Endothelial cell of umbilical vein (primary cell): ENCODE measurements around the gene ARPC1B. TPM values are rescaled to one million over a fixed set of nuclear protein-coding genes. Genes with fewer than 3 reads are reported as not detected.
A peak's percentile ranks its signal among the peaks of the same experiment; 100 is the strongest.
"Not testable (repeated sequence)": the region's sequence is repeated elsewhere in the genome, so short reads cannot be mapped to it uniquely, and the experiment has no call there.

Experiments
- BruUV-seq: library from RNA; stranded (reverse); fragments of 400-500 nt; replicated peaks from 2 replicates; lab custom pipeline; 2021; lab: Mats Ljungman, UMichigan
- CTCF ChIA-PET: fragments of 300-600, 350-600 bp; sonication (Branson Sonifier 250); formaldehyde crosslinking; loops from one replicate; lab custom pipeline; 2021; ENCODE audit warnings: antibody characterized with exemption, inconsistent platforms; lab: Charles Lee
- POLR2A ChIA-PET: fragments of 300-600, 350-600 bp; sonication (Branson Sonifier 250); formaldehyde crosslinking; loops from one replicate; lab custom pipeline; 2021; ENCODE audit warnings: antibody characterized with exemption, inconsistent platforms; lab: Charles Lee
- DNase-seq: peaks from one replicate; pipeline ENCODE4 v3.0.0-alpha.2; 2011; ENCODE audit warnings: low read depth, low spot score
- FAIRE-seq: peaks from 2 replicates; lab custom pipeline; 2011; peaks lifted over from hg19 to GRCh38; lab: Jason Lieb, UNC
- H2AFZ ChIP-seq: 2 replicates; pipeline ENCODE4 v1.6.0; 2012; ENCODE audit warnings: low read depth, low read length, control low read depth, inconsistent platforms
- H3K27ac ChIP-seq: 2 replicates; pipeline ENCODE4 v1.5.1; 2011; ENCODE audit warnings: low read depth, mild to moderate bottlenecking, control low read depth, low read length, moderate library complexity; ENCODE audit not compliant: insufficient read depth
- H3K27me3 ChIP-seq, 2 experiments: 2 replicates each; pipeline versions ENCODE4 v1.6.0 to v1.6.1; 2011; ENCODE audit warnings: low read length in 2 of 2, mixed read lengths in 1 of 2; ENCODE audit not compliant: control insufficient read depth in 2 of 2, insufficient read depth in 2 of 2
- H3K36me3 ChIP-seq, 2 experiments: 2 replicates in 1 of 2; 3 replicates in 1 of 2; pipeline ENCODE4 v1.5.1; 2011; ENCODE audit warnings: low read length in 2 of 2, mild to moderate bottlenecking in 1 of 2, moderate library complexity in 1 of 2; ENCODE audit not compliant: control insufficient read depth in 2 of 2, insufficient read depth in 2 of 2; ENCODE audit errors: extremely low read depth in 1 of 2
- H3K4me1 ChIP-seq: 3 replicates; pipeline ENCODE4 v1.5.1; 2011; ENCODE audit warnings: mild to moderate bottlenecking, low read length; ENCODE audit not compliant: control insufficient read depth, insufficient read depth; ENCODE audit errors: extremely low read depth
- H3K4me2 ChIP-seq: 2 replicates; pipeline ENCODE4 v1.6.1; 2011; ENCODE audit warnings: low read length, control low read depth, mixed read lengths; ENCODE audit not compliant: insufficient read depth
- H3K4me3 ChIP-seq, 3 experiments: fragments of 200-600 bp in 1 of 3; sonication (generic), shearing (Covaris generic) in 1 of 3; replicated peaks in 1 of 3; 2 replicates each; pipeline ENCODE4 v1.5.1; 2011 to 2016; ENCODE audit warnings: control low read depth in 3 of 3, low read length in 3 of 3, mild to moderate bottlenecking in 2 of 3, inconsistent platforms in 1 of 3, low read depth in 1 of 3, moderate library complexity in 1 of 3; ENCODE audit not compliant: insufficient read depth in 1 of 3
- H3K79me2 ChIP-seq: 2 replicates; pipeline ENCODE4 v1.6.0; 2012; ENCODE audit warnings: low read length, inconsistent platforms; ENCODE audit not compliant: control insufficient read depth, insufficient read depth
- H3K9ac ChIP-seq: replicated peaks from 2 replicates; pipeline ENCODE3; 2011; ENCODE audit warnings: low read length, control low read depth; ENCODE audit not compliant: insufficient read depth; ENCODE audit errors: extremely low read depth
- H3K9me1 ChIP-seq: replicated peaks from 3 replicates; pipeline ENCODE4 v1.6.0; 2011; ENCODE audit warnings: mild to moderate bottlenecking, low read length; ENCODE audit not compliant: control insufficient read depth, insufficient read depth; ENCODE audit errors: extremely low read depth
- H3K9me3 ChIP-seq: replicated peaks from 2 replicates; pipeline ENCODE4 v1.5.1; 2012; ENCODE audit warnings: low read length, inconsistent platforms; ENCODE audit not compliant: control insufficient read depth, insufficient read depth
- H4K20me1 ChIP-seq: replicated peaks from 2 replicates; pipeline ENCODE3; 2011; ENCODE audit warnings: mild to moderate bottlenecking, low read length; ENCODE audit not compliant: control insufficient read depth, insufficient read depth; ENCODE audit errors: extremely low read depth
- CTCF ChIP-seq, 2 donors: IDR thresholded peaks; 1 replicate in 1 of 2; 2 replicates in 1 of 2; pipeline ENCODE4 v1.5.1; 2011; ENCODE audit warnings: low read length in 2 of 2, mild to moderate bottlenecking in 2 of 2, moderate library complexity in 2 of 2, control low read depth in 1 of 2, inconsistent platforms in 1 of 2, low read depth in 1 of 2; ENCODE audit not compliant: insufficient read depth in 1 of 2; ENCODE audit errors: extremely low read depth in 1 of 2
- EZH2 ChIP-seq: IDR thresholded peaks from 2 replicates; pipeline ENCODE4 v1.6.1; 2012; ENCODE audit warnings: borderline replicate concordance, low read depth, mild to moderate bottlenecking, moderate library complexity, low read length, inconsistent platforms; ENCODE audit not compliant: severe bottlenecking
- FOS ChIP-seq: IDR thresholded peaks from 2 replicates; pipeline ENCODE4 v1.6.1; 2011; ENCODE audit warnings: mild to moderate bottlenecking, low read length, moderate library complexity, borderline replicate concordance; ENCODE audit not compliant: insufficient read depth
- GATA2 ChIP-seq: IDR thresholded peaks from 2 replicates; pipeline ENCODE4 v1.7.0; 2011; ENCODE audit warnings: low read depth, mild to moderate bottlenecking, moderate library complexity, mixed read lengths, low read length; ENCODE audit not compliant: insufficient read length, insufficient read depth
- JUN ChIP-seq: IDR thresholded peaks from 2 replicates; pipeline ENCODE4 v1.6.1; 2011; ENCODE audit warnings: borderline replicate concordance, low read depth; ENCODE audit not compliant: insufficient read length, insufficient read depth
- MAX ChIP-seq: IDR thresholded peaks from 2 replicates; pipeline ENCODE4 v1.6.1; 2011; ENCODE audit not compliant: insufficient read depth, insufficient read length
- MYC ChIP-seq: IDR thresholded peaks from one replicate; pipeline ENCODE4 v1.6.1; 2011; ENCODE audit warnings: mild to moderate bottlenecking, low read depth, low read length
- POLR2A ChIP-seq: IDR thresholded peaks from 2 replicates; pipeline ENCODE4 v1.6.1; 2012; ENCODE audit warnings: low read depth, mild to moderate bottlenecking, control low read depth, low read length
- POLR2AphosphoS5 ChIP-seq: IDR thresholded peaks from 2 replicates; pipeline ENCODE4 v1.6.1; 2012; ENCODE audit warnings: low read depth, mild to moderate bottlenecking, control low read depth, low read length, moderate library complexity; ENCODE audit not compliant: insufficient read depth
- dilution Hi-C: fragments of 300-500 bp; cut with MboI; formaldehyde crosslinking; loops from one replicate; pipeline ENCODE4 v1.15.0; 2019; ENCODE audit warnings: low sequenced_read_pairs; ENCODE audit not compliant: extremely low pct_ligation_motif_present
- intact Hi-C: fragments of 100-400 bp; cut with micrococcal nuclease; formaldehyde crosslinking; loops from one replicate; pipeline ENCODE4 v1.10.0; 2022
- polyA plus RNA-seq, 4 experiments: library from polyadenylated mRNA; depleted of rRNA in 3 of 4; stranded (reverse) in 3 of 4; unstranded in 1 of 4; fragments of >200 nt; gene quantifications; 2 replicates each; pipeline versions ENCODE4 v1.2.1 to v1.2.3, GENCODE V29; 2011 to 2012; ENCODE audit warnings: missing spikeins in 1 of 4
- total RNA-seq: library from RNA; stranded (reverse); gene quantifications from 2 replicates; pipeline ENCODE4 v1.2.3, GENCODE V29; 2021

ARPC1B gene
- total and polyA plus RNA-seq, 2 donors (not counting 3 experiments of a cell fraction or from before 2014, with no cell fraction given) = 232 to 831 TPM

GRCh38 chr7:99415513-99416127 lies 41.1 kb downstream of the ARPC1B start:
- H3K36me3 ChIP-seq = peaks cover 10 to 39% of the 10 kb centered on the region in 2 experiments
- H3K4me3 ChIP-seq, BruUV-seq, H3K27me3 ChIP-seq, H3K4me1 ChIP-seq, H3K9me1 ChIP-seq, H3K4me2 ChIP-seq, H3K79me2 ChIP-seq, H4K20me1 ChIP-seq, H3K9me3 ChIP-seq, dilution Hi-C loops, H2AFZ ChIP-seq, H3K27ac ChIP-seq, H3K9ac ChIP-seq: not testable (repeated sequence)
- CTCF ChIA-PET = interaction anchor here (0.6 to 1.2 kb wide), 6 partner anchors 23 to 56 kb away, joined by 3 to 4 read pairs (median 4); partner anchors contain the start of genes CPSF4 and PTCD1
- TF ChIP-seq CTCF (IDR thresholded peaks at IDR 0.05; ENCODE audit: extremely low read depth in 1 of 2, insufficient read depth in 1 of 2, low read depth in 1 of 2, low read length in 2 of 2) = peak; percentile 54 to 59
- FAIRE-seq = peak; percentile 80
- peak; percentile 57 for DNase-seq
- POLR2A ChIA-PET = interaction anchor here (0.6 kb wide), 1 partner anchor 32 kb away, joined by 6 read pairs; no protein-coding TSS in a partner anchor
- intact Hi-C loops = loop anchor here (1.0 kb wide), 1 partner anchor 50 kb away; no protein-coding TSS in a partner anchor

- H3K9me1 ChIP-seq = no peaks in the 10 kb centered on the region
- H3K27me3 ChIP-seq = no peaks in the 10 kb centered on the region
- POLR2A ChIA-PET = no interaction called here
- TF ChIP-seq EZH2 = no peak
- TF ChIP-seq GATA2 = no peak
- no peak for TF ChIP-seq POLR2AphosphoS5
- no peak for TF ChIP-seq FOS
- TF ChIP-seq POLR2A = no peak
- TF ChIP-seq MAX = no peak
- TF ChIP-seq MYC = no peak
- TF ChIP-seq JUN = no peak
- TF ChIP-seq CTCF (IDR thresholded peaks at IDR 0.05; ENCODE audit: extremely low read depth in 1 of 2, insufficient read depth in 1 of 2, low read depth in 1 of 2, low read length in 2 of 2) = no peak
- BruUV-seq = no TSS peak
- DNase-seq = no peak
- dilution Hi-C loops (no loop called here), intact Hi-C loops (no loop called here)
- no peaks in the 10 kb centered on the region for H3K9me3 ChIP-seq
- no peak overlapping the region for H3K27ac ChIP-seq
- no peak overlapping the region for H2AFZ ChIP-seq
- no peak for FAIRE-seq
- H3K4me1 ChIP-seq = no peaks in the 10 kb centered on the region
- no peak overlapping the region for H3K9ac ChIP-seq
- peaks cover 2% of the 10 kb centered on the region for H3K79me2 ChIP-seq
- no peak overlapping the region for H3K4me3 ChIP-seq
- H3K4me2 ChIP-seq = no peak overlapping the region
- CTCF ChIA-PET = no interaction called here
- H4K20me1 ChIP-seq = peaks cover 3% of the 10 kb centered on the region
- H3K36me3 ChIP-seq = peaks cover 9 to 32% of the 10 kb centered on the region in 2 experiments
These were observed 43.7 kb downstream of the ARPC1B start for GRCh38 chr7:99418260-99418659.
